OCI-LY1 (cell line): ENCODE data around the gene GSG1L.

Experiments used
- H2AFZ ChIP-seq: fragments of 200-600 bp; sonication (generic), shearing (Covaris generic); 2 replicates; pipeline ENCODE4 v1.6.0; 2014; ENCODE audit warnings: antibody characterized with exemption, mild to moderate bottlenecking, low read length
- H3F3A ChIP-seq: fragments of 200-600 bp; sonication (generic), shearing (Covaris generic); 2 replicates; pipeline ENCODE4 v1.6.0; 2014; ENCODE audit warnings: mild to moderate bottlenecking, antibody characterized with exemption, low read length, moderate library complexity; ENCODE audit not compliant: insufficient read depth
- H3K27ac ChIP-seq: fragments of 200-600 bp; sonication (generic); 2 replicates; pipeline ENCODE4 v1.5.1; 2014; ENCODE audit warnings: low read length, mixed run types, mild to moderate bottlenecking, low read depth; ENCODE audit not compliant: poor library complexity, severe bottlenecking
- H3K27me3 ChIP-seq: fragments of 200-600 bp; sonication (generic); 2 replicates; pipeline ENCODE4 v1.6.0; 2014; ENCODE audit warnings: antibody characterized with exemption, mild to moderate bottlenecking, low read length, moderate library complexity; ENCODE audit not compliant: insufficient read depth
- H3K36me3 ChIP-seq: fragments of 200-600 bp; sonication (generic); 2 replicates; pipeline ENCODE4 v1.6.1; 2014; ENCODE audit warnings: mild to moderate bottlenecking, antibody characterized with exemption, low read length, moderate library complexity, mixed read lengths; ENCODE audit not compliant: insufficient read depth
- H3K4me1 ChIP-seq: fragments of 200-600 bp; sonication (generic); 2 replicates; pipeline ENCODE4 v1.5.1; 2014; ENCODE audit warnings: mild to moderate bottlenecking, low read length, moderate library complexity; ENCODE audit not compliant: insufficient read depth, severe bottlenecking
- H3K4me2 ChIP-seq: fragments of 200-600 bp; sonication (generic), shearing (Covaris generic); 2 replicates; pipeline ENCODE4 v1.6.1; 2014; ENCODE audit warnings: low read length
- H3K4me3 ChIP-seq: fragments of 200-600 bp; sonication (generic); 2 replicates; pipeline ENCODE4 v1.5.1; 2014; ENCODE audit warnings: low read length, low read depth, mild to moderate bottlenecking, mixed read lengths; ENCODE audit not compliant: poor library complexity, severe bottlenecking
- H3K79me2 ChIP-seq: fragments of 200-600 bp; shearing (Covaris generic); 2 replicates; pipeline ENCODE4 v1.6.1; 2016; ENCODE audit warnings: mixed run types, low read length, mixed read lengths; ENCODE audit not compliant: insufficient read depth
- H3K9ac ChIP-seq: fragments of 200-600 bp; sonication (generic), shearing (Covaris generic); 2 replicates; pipeline ENCODE4 v1.6.1; 2014; ENCODE audit warnings: mild to moderate bottlenecking, low read length, mixed read lengths
- H3K9me2 ChIP-seq: fragments of 200-600 bp; sonication (generic), shearing (Covaris generic); 2 replicates; pipeline ENCODE4 v1.6.1; 2014; ENCODE audit warnings: low read depth, mild to moderate bottlenecking, low read length, mixed read lengths
- H3K9me3 ChIP-seq: fragments of 200-600 bp; shearing (Covaris generic); 2 replicates; pipeline ENCODE4 v1.6.1; 2014; ENCODE audit warnings: low read length, mixed read lengths
- H4K20me1 ChIP-seq: fragments of 200-600 bp; sonication (generic), shearing (Covaris generic); 2 replicates; pipeline ENCODE4 v1.6.0; 2016; ENCODE audit warnings: mild to moderate bottlenecking, low read length; ENCODE audit not compliant: insufficient read depth
- EZH2 ChIP-seq: fragments of 200-600 bp; sonication (generic), shearing (Covaris generic); IDR thresholded peaks from 2 replicates; pipeline ENCODE4 v1.8.0; 2017; ENCODE audit warnings: borderline replicate concordance, mixed run types, mild to moderate bottlenecking, antibody characterized with exemption, low read length, moderate library complexity, mixed read lengths
- TF ChIP-seq, protein P1 (sequence below): fragments of 200-600 bp; sonication (generic), shearing (Covaris generic); IDR thresholded peaks from 2 replicates; pipeline ENCODE4 v1.5.1; 2017; ENCODE audit warnings: mild to moderate bottlenecking, antibody characterized with exemption, low read length, moderate library complexity, mixed read lengths

GSG1L gene

GRCh38 chr16:27862953-27863352 is 200.6 kb downstream of the GSG1L start:
- H3K27ac ChIP-seq: no peak overlapping the region
- no peaks in the 10 kb centered on the region for H3K9me2 ChIP-seq
- H3K4me1 ChIP-seq: no peaks in the 10 kb centered on the region
- no peak overlapping the region for H3K4me3 ChIP-seq
- peaks cover 6% of the 10 kb centered on the region; the same call in 1 of the 2 replicates for H3K9me3 ChIP-seq
- H2AFZ ChIP-seq: no peak overlapping the region
- no peaks in the 10 kb centered on the region for H3K79me2 ChIP-seq
- no peaks in the 10 kb centered on the region for H3K36me3 ChIP-seq
- no peaks in the 10 kb centered on the region for H4K20me1 ChIP-seq
- no peaks in the 10 kb centered on the region for H3K27me3 ChIP-seq
- no peak overlapping the region for H3K9ac ChIP-seq
- TF ChIP-seq, protein P1, sequence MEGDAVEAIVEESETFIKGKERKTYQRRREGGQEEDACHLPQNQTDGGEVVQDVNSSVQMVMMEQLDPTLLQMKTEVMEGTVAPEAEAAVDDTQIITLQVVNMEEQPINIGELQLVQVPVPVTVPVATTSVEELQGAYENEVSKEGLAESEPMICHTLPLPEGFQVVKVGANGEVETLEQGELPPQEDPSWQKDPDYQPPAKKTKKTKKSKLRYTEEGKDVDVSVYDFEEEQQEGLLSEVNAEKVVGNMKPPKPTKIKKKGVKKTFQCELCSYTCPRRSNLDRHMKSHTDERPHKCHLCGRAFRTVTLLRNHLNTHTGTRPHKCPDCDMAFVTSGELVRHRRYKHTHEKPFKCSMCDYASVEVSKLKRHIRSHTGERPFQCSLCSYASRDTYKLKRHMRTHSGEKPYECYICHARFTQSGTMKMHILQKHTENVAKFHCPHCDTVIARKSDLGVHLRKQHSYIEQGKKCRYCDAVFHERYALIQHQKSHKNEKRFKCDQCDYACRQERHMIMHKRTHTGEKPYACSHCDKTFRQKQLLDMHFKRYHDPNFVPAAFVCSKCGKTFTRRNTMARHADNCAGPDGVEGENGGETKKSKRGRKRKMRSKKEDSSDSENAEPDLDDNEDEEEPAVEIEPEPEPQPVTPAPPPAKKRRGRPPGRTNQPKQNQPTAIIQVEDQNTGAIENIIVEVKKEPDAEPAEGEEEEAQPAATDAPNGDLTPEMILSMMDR: no peak
- no peak for TF ChIP-seq EZH2
- H3F3A ChIP-seq: no peaks in the 10 kb centered on the region
- H3K4me2 ChIP-seq: no peak overlapping the region

DNA sequence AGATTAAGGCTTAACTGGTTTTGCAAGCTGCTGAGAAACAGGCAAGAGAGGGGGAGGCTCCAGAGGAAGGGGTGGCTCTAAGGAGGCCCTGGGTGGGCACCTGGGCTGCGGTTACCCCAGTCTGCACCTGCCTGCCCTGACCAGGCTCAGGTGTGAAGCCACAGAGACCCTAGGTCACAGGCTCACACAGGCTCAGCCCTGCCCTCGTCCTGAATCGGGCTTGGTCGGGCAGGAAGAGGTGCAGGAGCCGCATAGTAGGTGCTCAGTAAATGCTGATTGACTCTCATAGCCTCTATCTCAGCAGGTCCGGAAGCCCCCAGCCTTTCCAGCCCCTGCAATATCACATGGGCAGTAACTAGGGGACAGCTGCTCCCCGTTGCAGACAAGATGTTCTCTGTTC is 203.4 kb downstream of the GSG1L start:
- H3F3A ChIP-seq: no peaks in the 10 kb centered on the region
- H3K9me2 ChIP-seq: no peaks in the 10 kb centered on the region
- H2AFZ ChIP-seq: no peak overlapping the region
- no peak overlapping the region for H3K27ac ChIP-seq
- H3K79me2 ChIP-seq: no peaks in the 10 kb centered on the region
- no peaks in the 10 kb centered on the region for H4K20me1 ChIP-seq
- no peaks in the 10 kb centered on the region for H3K4me1 ChIP-seq
- peaks cover 6% of the 10 kb centered on the region; the same call in 1 of the 2 replicates for H3K9me3 ChIP-seq
- TF ChIP-seq EZH2: no peak
- no peak overlapping the region for H3K4me3 ChIP-seq
- no peak overlapping the region for H3K9ac ChIP-seq
- no peaks in the 10 kb centered on the region for H3K27me3 ChIP-seq
- no peak overlapping the region for H3K4me2 ChIP-seq
- no peaks in the 10 kb centered on the region for H3K36me3 ChIP-seq

DNA sequence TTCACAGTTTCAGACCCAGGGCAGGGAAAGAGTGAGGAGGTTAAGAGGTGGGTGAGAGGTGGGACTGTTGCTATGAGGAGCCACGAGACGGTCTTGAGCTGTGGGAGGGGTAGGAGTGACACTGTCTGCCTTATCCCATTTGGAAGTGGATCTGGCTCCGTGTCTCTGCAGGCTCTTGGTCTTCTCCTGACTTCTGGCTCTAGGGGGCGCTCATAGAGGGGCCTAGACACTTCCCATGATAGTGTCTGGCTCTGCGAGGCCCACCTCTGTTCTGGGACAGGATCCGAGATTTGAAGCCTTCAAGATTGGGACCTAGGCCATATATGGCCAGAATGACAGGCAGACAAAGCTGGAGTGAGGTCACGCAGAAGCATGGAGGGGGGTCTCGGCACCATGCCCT is 204.5 kb downstream of the GSG1L start:
- no peak overlapping the region for H3K27ac ChIP-seq
- H3F3A ChIP-seq: no peaks in the 10 kb centered on the region
- no peaks in the 10 kb centered on the region for H3K36me3 ChIP-seq
- no peak overlapping the region for H3K9ac ChIP-seq
- H3K79me2 ChIP-seq: no peaks in the 10 kb centered on the region
- no peaks in the 10 kb centered on the region for H3K27me3 ChIP-seq
- H2AFZ ChIP-seq: no peak overlapping the region
- H4K20me1 ChIP-seq: no peaks in the 10 kb centered on the region
- peaks cover 6% of the 10 kb centered on the region; the same call in 1 of the 2 replicates for H3K9me3 ChIP-seq
- TF ChIP-seq, protein P1: peak; percentile 38
- no peak for TF ChIP-seq EZH2
- H3K9me2 ChIP-seq: no peaks in the 10 kb centered on the region
- H3K4me1 ChIP-seq: no peaks in the 10 kb centered on the region
- no peak overlapping the region for H3K4me2 ChIP-seq
- no peak overlapping the region for H3K4me3 ChIP-seq

GRCh38 chr16:27853651-27854050 is 209.9 kb downstream of the GSG1L start:
- Histone ChIP-seq H3K36me3 (no peaks in the 10 kb centered on the region), H3K4me2 (no peak overlapping the region), H3F3A (no peaks in the 10 kb centered on the region), H3K27ac (no peak overlapping the region), H3K9ac (no peak overlapping the region), H2AFZ (no peak overlapping the region), H3K9me2 (no peaks in the 10 kb centered on the region), H3K4me1 (no peaks in the 10 kb centered on the region), H3K4me3 (no peak overlapping the region), H3K9me3 (no peaks in the 10 kb centered on the region), H4K20me1 (no peaks in the 10 kb centered on the region), H3K27me3 (no peaks in the 10 kb centered on the region), H3K79me2 (no peaks in the 10 kb centered on the region)
- TF ChIP-seq EZH2: no peak
- TF ChIP-seq, protein P1: no peak
